ENCODE measurements around the gene TRAFD1.

DNA sequence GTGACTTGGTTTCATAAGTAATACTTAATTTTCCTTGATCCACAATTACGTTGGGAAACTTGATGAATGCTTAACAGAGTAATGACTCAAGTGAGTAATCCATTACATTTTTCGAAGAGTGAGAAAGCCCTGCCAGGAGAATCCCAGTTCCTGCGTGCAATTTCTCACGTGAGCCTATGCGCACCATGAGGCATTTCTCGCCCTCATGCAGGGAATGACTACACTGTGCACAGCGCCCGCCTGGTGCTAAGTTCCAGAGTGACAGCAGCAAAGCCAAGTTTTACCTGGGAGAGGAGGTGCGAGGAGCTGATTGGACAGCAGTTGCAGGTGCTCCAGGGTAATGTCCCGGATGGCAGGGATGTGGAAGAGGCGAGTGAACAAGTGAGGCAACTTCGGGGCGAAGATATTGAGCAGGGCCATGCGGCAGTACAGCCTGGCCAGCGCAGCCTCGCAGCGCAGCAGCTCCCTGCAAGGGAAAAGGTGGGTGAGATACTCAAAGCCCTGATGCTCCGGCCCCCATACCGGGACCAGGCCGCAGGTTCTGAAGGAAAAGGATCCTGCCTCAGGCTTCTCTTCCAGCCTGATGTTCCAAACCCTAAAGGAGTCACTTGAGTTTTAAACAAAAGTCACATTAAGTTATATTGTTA, 69.4 kb downstream of the TRAFD1 start:
- TF ChIP-seq LEF1 (IDR thresholded peaks at IDR 0.05; ENCODE audit: borderline replicate concordance) (no peak), NFRKB (IDR thresholded peaks at IDR 0.05) (no peak)

All from HEK293T (cell line).